Left ventricle myocardium inferior (tissue), 1 donor: ENCODE measurements around the gene SLC35F4. TPM values are rescaled to one million over a fixed set of nuclear protein-coding genes. Genes with fewer than 3 reads are reported as not detected.

Experiments
- DNase-seq: peaks from one replicate; pipeline ENCODE4 v3.0.0-alpha.2; 2020
- H3K27ac ChIP-seq: fragments of 200-600 bp; replicated peaks from 2 replicates; pipeline ENCODE4 v1.8.0; 2021
- H3K27me3 ChIP-seq: fragments of 200-600 bp; 2 replicates; pipeline ENCODE4 v1.8.0; 2021; ENCODE audit warnings: low read depth
- H3K36me3 ChIP-seq: fragments of 200-600 bp; 2 replicates; pipeline ENCODE4 v1.8.0; 2021
- H3K4me1 ChIP-seq: fragments of 200-600 bp; 2 replicates; pipeline ENCODE4 v1.8.0; 2021
- H3K4me3 ChIP-seq: fragments of 200-600 bp; 2 replicates; pipeline ENCODE4 v1.8.0; 2021; ENCODE audit warnings: mild to moderate bottlenecking, moderate library complexity
- H3K9me3 ChIP-seq: fragments of 200-600 bp; replicated peaks from 2 replicates; pipeline ENCODE4 v1.8.0; 2021
- CTCF ChIP-seq: fragments of 200-600 bp; IDR thresholded peaks from 2 replicates; pipeline ENCODE4 v1.8.0; 2021; ENCODE audit warnings: antibody characterized with exemption, mild to moderate bottlenecking, borderline replicate concordance
- intact Hi-C: fragments of 100-400 bp; cut with micrococcal nuclease; formaldehyde crosslinking; loops from one replicate; pipeline ENCODE4 v1.11.0; 2022
- total RNA-seq: library from RNA; stranded (reverse); fragmentation: NEBNext Ultra II Directional; extraction: Animal tissue kit (Norgen Biotek cat#: 25700); gene quantifications from one replicate; pipeline ENCODE4 v1.2.1, GENCODE V29; 2021
- donor health status: DM: no; HTN: yes; CAD: no; lungs with severe emphysema.

SLC35F4 gene
- total RNA-seq, 1 donor from 2014 or later = not detected

GRCh38 chr14:57573173-57573572, 292.7 kb downstream of the SLC35F4 start:
- no peak for DNase-seq
- Histone ChIP-seq H3K36me3 (no peaks in the 10 kb centered on the region), H3K9me3 (no peaks in the 10 kb centered on the region), H3K4me1 (no peaks in the 10 kb centered on the region), H3K27ac (no peak overlapping the region), H3K27me3 (no peaks in the 10 kb centered on the region), H3K4me3 (no peak overlapping the region)
- intact Hi-C loops = no loop called here
- TF ChIP-seq CTCF = no peak

GRCh38 chr14:57568554-57568953, 297.3 kb downstream of the SLC35F4 start:
- no peak overlapping the region for H3K4me3 ChIP-seq
- H3K27ac ChIP-seq = no peak overlapping the region
- no peaks in the 10 kb centered on the region for H3K36me3 ChIP-seq
- DNase-seq = no peak
- intact Hi-C loops = no loop called here
- no peaks in the 10 kb centered on the region for H3K27me3 ChIP-seq
- no peaks in the 10 kb centered on the region for H3K9me3 ChIP-seq
- TF ChIP-seq CTCF = no peak
- no peaks in the 10 kb centered on the region for H3K4me1 ChIP-seq

GRCh38 chr14:57567220-57567619, 298.7 kb downstream of the SLC35F4 start:
- Histone ChIP-seq H3K27ac (no peak overlapping the region), H3K4me1 (no peaks in the 10 kb centered on the region), H3K9me3 (no peaks in the 10 kb centered on the region), H3K4me3 (no peak overlapping the region), H3K27me3 (no peaks in the 10 kb centered on the region), H3K36me3 (no peaks in the 10 kb centered on the region)
- intact Hi-C loops = no loop called here
- no peak for DNase-seq
- no peak for TF ChIP-seq CTCF

GRCh38 chr14:57560681-57561080, 305.2 kb downstream of the SLC35F4 start:
- no peak for DNase-seq
- Histone ChIP-seq H3K9me3 (no peaks in the 10 kb centered on the region), H3K4me3 (no peak overlapping the region), H3K36me3 (no peaks in the 10 kb centered on the region), H3K27me3 (no peaks in the 10 kb centered on the region), H3K4me1 (no peaks in the 10 kb centered on the region), H3K27ac (no peak overlapping the region)
- intact Hi-C loops = no loop called here
- no peak for TF ChIP-seq CTCF

- intact Hi-C loops = no loop called here
- Histone ChIP-seq H3K36me3 (no peaks in the 10 kb centered on the region), H3K27ac (no peak overlapping the region), H3K27me3 (no peaks in the 10 kb centered on the region), H3K4me1 (no peaks in the 10 kb centered on the region), H3K9me3 (peaks cover 4% of the 10 kb centered on the region), H3K4me3 (no peak overlapping the region)
- TF ChIP-seq CTCF = no peak
- no peak for DNase-seq
Observed at GRCh38 chr14:57559576-57559975, 306.3 kb downstream of the SLC35F4 start.
